OCI-LY1 (cell line): ENCODE data around the gene TLL2.

Source experiments
- H2AFZ ChIP-seq: fragments of 200-600 bp; sonication (generic), shearing (Covaris generic); 2 replicates; pipeline ENCODE4 v1.6.0; 2014; ENCODE audit warnings: antibody characterized with exemption, mild to moderate bottlenecking, low read length
- H3F3A ChIP-seq: fragments of 200-600 bp; sonication (generic), shearing (Covaris generic); 2 replicates; pipeline ENCODE4 v1.6.0; 2014; ENCODE audit warnings: mild to moderate bottlenecking, antibody characterized with exemption, low read length, moderate library complexity; ENCODE audit not compliant: insufficient read depth
- H3K27ac ChIP-seq: fragments of 200-600 bp; sonication (generic); 2 replicates; pipeline ENCODE4 v1.5.1; 2014; ENCODE audit warnings: low read length, mixed run types, mild to moderate bottlenecking, low read depth; ENCODE audit not compliant: poor library complexity, severe bottlenecking
- H3K27me3 ChIP-seq: fragments of 200-600 bp; sonication (generic); 2 replicates; pipeline ENCODE4 v1.6.0; 2014; ENCODE audit warnings: antibody characterized with exemption, mild to moderate bottlenecking, low read length, moderate library complexity; ENCODE audit not compliant: insufficient read depth
- H3K36me3 ChIP-seq: fragments of 200-600 bp; sonication (generic); 2 replicates; pipeline ENCODE4 v1.6.1; 2014; ENCODE audit warnings: mild to moderate bottlenecking, antibody characterized with exemption, low read length, moderate library complexity, mixed read lengths; ENCODE audit not compliant: insufficient read depth
- H3K4me1 ChIP-seq: fragments of 200-600 bp; sonication (generic); 2 replicates; pipeline ENCODE4 v1.5.1; 2014; ENCODE audit warnings: mild to moderate bottlenecking, low read length, moderate library complexity; ENCODE audit not compliant: insufficient read depth, severe bottlenecking
- H3K4me2 ChIP-seq: fragments of 200-600 bp; sonication (generic), shearing (Covaris generic); 2 replicates; pipeline ENCODE4 v1.6.1; 2014; ENCODE audit warnings: low read length
- H3K4me3 ChIP-seq: fragments of 200-600 bp; sonication (generic); 2 replicates; pipeline ENCODE4 v1.5.1; 2014; ENCODE audit warnings: low read length, low read depth, mild to moderate bottlenecking, mixed read lengths; ENCODE audit not compliant: poor library complexity, severe bottlenecking
- H3K79me2 ChIP-seq: fragments of 200-600 bp; shearing (Covaris generic); 2 replicates; pipeline ENCODE4 v1.6.1; 2016; ENCODE audit warnings: mixed run types, low read length, mixed read lengths; ENCODE audit not compliant: insufficient read depth
- H3K9ac ChIP-seq: fragments of 200-600 bp; sonication (generic), shearing (Covaris generic); 2 replicates; pipeline ENCODE4 v1.6.1; 2014; ENCODE audit warnings: mild to moderate bottlenecking, low read length, mixed read lengths
- H3K9me2 ChIP-seq: fragments of 200-600 bp; sonication (generic), shearing (Covaris generic); 2 replicates; pipeline ENCODE4 v1.6.1; 2014; ENCODE audit warnings: low read depth, mild to moderate bottlenecking, low read length, mixed read lengths
- H3K9me3 ChIP-seq: fragments of 200-600 bp; shearing (Covaris generic); 2 replicates; pipeline ENCODE4 v1.6.1; 2014; ENCODE audit warnings: low read length, mixed read lengths
- H4K20me1 ChIP-seq: fragments of 200-600 bp; sonication (generic), shearing (Covaris generic); 2 replicates; pipeline ENCODE4 v1.6.0; 2016; ENCODE audit warnings: mild to moderate bottlenecking, low read length; ENCODE audit not compliant: insufficient read depth
- EZH2 ChIP-seq: fragments of 200-600 bp; sonication (generic), shearing (Covaris generic); IDR thresholded peaks from 2 replicates; pipeline ENCODE4 v1.8.0; 2017; ENCODE audit warnings: borderline replicate concordance, mixed run types, mild to moderate bottlenecking, antibody characterized with exemption, low read length, moderate library complexity, mixed read lengths
- TF ChIP-seq, protein P1 (sequence below): fragments of 200-600 bp; sonication (generic), shearing (Covaris generic); IDR thresholded peaks from 2 replicates; pipeline ENCODE4 v1.5.1; 2017; ENCODE audit warnings: mild to moderate bottlenecking, antibody characterized with exemption, low read length, moderate library complexity, mixed read lengths

The TLL2 gene

DNA sequence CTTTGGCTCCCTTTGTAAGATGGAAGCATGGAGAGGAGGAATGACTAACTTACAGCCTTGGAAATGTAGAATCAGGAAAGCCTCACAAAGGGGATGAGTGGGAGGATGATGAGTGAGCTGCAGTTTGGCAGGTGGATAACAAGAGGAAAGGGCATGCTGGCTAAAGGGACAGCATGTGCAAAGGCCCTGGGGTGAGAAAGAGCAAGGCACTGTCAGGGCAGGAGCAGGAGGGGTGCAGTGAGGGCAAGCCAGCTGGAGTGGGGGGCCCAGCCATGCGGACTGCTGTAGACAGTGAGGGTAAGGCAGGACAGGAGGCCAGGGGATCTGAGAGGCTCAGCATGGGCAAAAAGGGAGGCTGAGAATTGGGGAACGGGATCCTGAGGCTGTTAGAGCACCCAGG lies 20.5 kb downstream of the TLL2 start:
- Histone ChIP-seq H3K9me2 (no peaks in the 10 kb centered on the region), H3K4me1 (no peaks in the 10 kb centered on the region), H2AFZ (no peak overlapping the region), H3K27ac (no peak overlapping the region), H3K9me3 (no peaks in the 10 kb centered on the region), H3K4me3 (no peak overlapping the region), H3F3A (no peaks in the 10 kb centered on the region), H3K79me2 (no peaks in the 10 kb centered on the region), H3K9ac (no peak overlapping the region), H4K20me1 (no peaks in the 10 kb centered on the region), H3K4me2 (no peak overlapping the region), H3K27me3 (no peaks in the 10 kb centered on the region), H3K36me3 (no peaks in the 10 kb centered on the region)
- TF ChIP-seq, protein P1, sequence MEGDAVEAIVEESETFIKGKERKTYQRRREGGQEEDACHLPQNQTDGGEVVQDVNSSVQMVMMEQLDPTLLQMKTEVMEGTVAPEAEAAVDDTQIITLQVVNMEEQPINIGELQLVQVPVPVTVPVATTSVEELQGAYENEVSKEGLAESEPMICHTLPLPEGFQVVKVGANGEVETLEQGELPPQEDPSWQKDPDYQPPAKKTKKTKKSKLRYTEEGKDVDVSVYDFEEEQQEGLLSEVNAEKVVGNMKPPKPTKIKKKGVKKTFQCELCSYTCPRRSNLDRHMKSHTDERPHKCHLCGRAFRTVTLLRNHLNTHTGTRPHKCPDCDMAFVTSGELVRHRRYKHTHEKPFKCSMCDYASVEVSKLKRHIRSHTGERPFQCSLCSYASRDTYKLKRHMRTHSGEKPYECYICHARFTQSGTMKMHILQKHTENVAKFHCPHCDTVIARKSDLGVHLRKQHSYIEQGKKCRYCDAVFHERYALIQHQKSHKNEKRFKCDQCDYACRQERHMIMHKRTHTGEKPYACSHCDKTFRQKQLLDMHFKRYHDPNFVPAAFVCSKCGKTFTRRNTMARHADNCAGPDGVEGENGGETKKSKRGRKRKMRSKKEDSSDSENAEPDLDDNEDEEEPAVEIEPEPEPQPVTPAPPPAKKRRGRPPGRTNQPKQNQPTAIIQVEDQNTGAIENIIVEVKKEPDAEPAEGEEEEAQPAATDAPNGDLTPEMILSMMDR = no peak
- TF ChIP-seq EZH2 = no peak

- Histone ChIP-seq H3K9me3 (no peaks in the 10 kb centered on the region), H3K4me2 (no peak overlapping the region), H3K27me3 (no peaks in the 10 kb centered on the region), H4K20me1 (no peaks in the 10 kb centered on the region), H3K4me3 (no peak overlapping the region), H3F3A (no peaks in the 10 kb centered on the region), H3K36me3 (no peaks in the 10 kb centered on the region), H3K9me2 (no peaks in the 10 kb centered on the region), H3K9ac (no peak overlapping the region), H3K4me1 (no peaks in the 10 kb centered on the region), H2AFZ (no peak overlapping the region), H3K79me2 (no peaks in the 10 kb centered on the region), H3K27ac (no peak overlapping the region)
- TF ChIP-seq EZH2 = no peak
- TF ChIP-seq, protein P1 = peak; percentile 14; the same call in 1 of the 2 replicates
Measured at GRCh38 chr10:96491303-96491702, 22.4 kb downstream of the TLL2 start.

DNA sequence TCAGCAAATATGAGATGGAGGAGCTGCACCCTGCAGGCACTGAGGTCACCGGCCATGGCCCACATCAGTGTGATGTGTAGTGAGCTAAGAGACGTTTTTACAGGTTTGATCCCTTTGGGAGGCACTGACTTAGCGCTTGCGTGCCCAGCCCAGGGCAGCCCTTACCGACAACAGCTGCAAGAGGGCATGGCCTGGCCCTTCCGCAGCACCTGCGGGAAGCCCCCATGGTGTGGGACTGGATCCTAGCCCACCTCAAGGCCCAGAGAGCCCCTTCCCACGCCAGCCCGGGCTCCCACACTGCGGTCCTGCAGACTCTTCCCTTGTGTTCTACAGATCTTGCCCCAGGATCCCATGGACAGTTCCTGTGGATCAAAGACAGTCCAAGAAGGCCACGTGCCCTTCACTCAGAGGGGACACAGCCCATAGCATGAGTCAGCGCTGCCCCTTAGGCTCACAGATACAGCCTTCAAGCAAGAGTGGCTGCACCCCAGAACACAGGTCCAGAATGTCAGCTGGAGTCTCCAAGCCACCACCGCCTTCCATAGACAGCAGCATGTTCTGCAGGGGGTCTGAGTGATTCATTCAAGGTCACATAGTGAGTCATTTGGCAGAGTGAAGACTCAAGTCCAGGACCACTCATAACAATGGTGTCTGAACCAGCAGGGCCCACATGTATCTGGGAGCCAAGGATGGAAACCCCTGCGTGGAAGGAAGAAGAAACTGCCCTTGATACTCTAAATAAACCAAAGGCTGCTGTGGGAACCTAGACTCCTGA lies 25.4 kb downstream of the TLL2 start:
- Histone ChIP-seq H3F3A (no peaks in the 10 kb centered on the region), H3K27me3 (no peaks in the 10 kb centered on the region)

More for the DNA sequence above, 25.4 kb downstream of the TLL2 start:
- no peaks in the 10 kb centered on the region for H4K20me1 ChIP-seq
- no peaks in the 10 kb centered on the region for H3K9me3 ChIP-seq
- no peak overlapping the region for H3K4me3 ChIP-seq
- H3K4me2 ChIP-seq = no peak overlapping the region
- no peak for TF ChIP-seq EZH2
- TF ChIP-seq, protein P1 = no peak
- no peak overlapping the region for H3K9ac ChIP-seq
- H3K36me3 ChIP-seq = no peaks in the 10 kb centered on the region
- H3K27ac ChIP-seq = no peak overlapping the region
- no peaks in the 10 kb centered on the region for H3K9me2 ChIP-seq
- H2AFZ ChIP-seq = no peak overlapping the region
- no peaks in the 10 kb centered on the region for H3K79me2 ChIP-seq
- H3K4me1 ChIP-seq = no peaks in the 10 kb centered on the region
